H1 (cell line): ENCODE data around the gene HLX. TPM values are rescaled to one million over a fixed set of nuclear protein-coding genes. Genes with fewer than 3 reads are reported as not detected.

Source experiments
- BRCA1 ChIP-seq: IDR thresholded peaks from 2 replicates; pipeline ENCODE4 v1.6.1; 2012; ENCODE audit warnings: low read depth, low read length, improper control_type of control experiment
- CBX8 ChIP-seq: fragments of 300-800, 300-1000 bp; sonication (generic); IDR thresholded peaks from 2 replicates; pipeline ENCODE4 v1.7.1; 2016; ENCODE audit warnings: low read depth, low read length, borderline replicate concordance
- CTBP2 ChIP-seq: IDR thresholded peaks from 2 replicates; pipeline ENCODE4 v1.7.0; 2011; ENCODE audit warnings: borderline replicate concordance, mild to moderate bottlenecking, moderate library complexity, mixed read lengths, low read length; ENCODE audit not compliant: insufficient read depth, insufficient read length
- EGR1 ChIP-seq: IDR thresholded peaks from 2 replicates; pipeline ENCODE4 v1.6.1; 2011; ENCODE audit warnings: low read depth, low read length, borderline replicate concordance
- EZH2 ChIP-seq: fragments of 200-600 bp; sonication (generic); IDR thresholded peaks from 2 replicates; pipeline ENCODE4 v1.7.1; 2012; ENCODE audit warnings: low read depth, mild to moderate bottlenecking, moderate library complexity, low read length, inconsistent platforms; ENCODE audit not compliant: severe bottlenecking
- JUN ChIP-seq: IDR thresholded peaks from 2 replicates; pipeline ENCODE4 v1.6.1; 2011; ENCODE audit warnings: low read depth, mild to moderate bottlenecking, improper control_type of control experiment, low read length
- NRF1 ChIP-seq: IDR thresholded peaks from 2 replicates; pipeline ENCODE4 v1.6.1; 2011; ENCODE audit warnings: mild to moderate bottlenecking, low read depth, low read length, improper control_type of control experiment
- YY1 ChIP-seq: IDR thresholded peaks from 2 replicates; pipeline ENCODE4 v1.6.1; 2011; ENCODE audit warnings: low read depth, mild to moderate bottlenecking, low read length
- polyA plus RNA-seq, 7 experiments: library from polyadenylated mRNA; depleted of rRNA in 3 of 7; stranded (reverse) in 5 of 7; unstranded in 2 of 7; fragments of >200 nt in 5 of 7; fragments of 200-250 nt in 2 of 7; gene quantifications; 1 replicate in 5 of 7; 2 replicates in 1 of 7; 4 replicates in 1 of 7; pipeline versions ENCODE4 v1.2.1 to v1.2.3, GENCODE V29; 2011 to 2013; ENCODE audit warnings: missing spikeins in 2 of 7, mixed read lengths in 2 of 7
- total RNA-seq: library from RNA; stranded (reverse); fragmentation: NEBNext Ultra II Directional; extraction: Animal tissue kit (Norgen Biotek cat#: 25700); gene quantifications from 2 replicates; pipeline ENCODE4 v1.2.1, GENCODE V29; 2021
- TF ChIP-seq, protein P1 (sequence below): IDR thresholded peaks from 2 replicates; pipeline ENCODE4 v1.6.1; 2012; ENCODE audit warnings: inconsistent platforms
- TF ChIP-seq, protein P2 (sequence below): IDR thresholded peaks from 2 replicates; pipeline ENCODE4 v1.6.1; 2012; ENCODE audit warnings: inconsistent platforms

The HLX gene
- total and polyA plus RNA-seq, 2 of the 8 experiments (the other 6 are each of a cell fraction or from before 2014, with no cell fraction given), result 0.11 to 0.30 TPM

DNA sequence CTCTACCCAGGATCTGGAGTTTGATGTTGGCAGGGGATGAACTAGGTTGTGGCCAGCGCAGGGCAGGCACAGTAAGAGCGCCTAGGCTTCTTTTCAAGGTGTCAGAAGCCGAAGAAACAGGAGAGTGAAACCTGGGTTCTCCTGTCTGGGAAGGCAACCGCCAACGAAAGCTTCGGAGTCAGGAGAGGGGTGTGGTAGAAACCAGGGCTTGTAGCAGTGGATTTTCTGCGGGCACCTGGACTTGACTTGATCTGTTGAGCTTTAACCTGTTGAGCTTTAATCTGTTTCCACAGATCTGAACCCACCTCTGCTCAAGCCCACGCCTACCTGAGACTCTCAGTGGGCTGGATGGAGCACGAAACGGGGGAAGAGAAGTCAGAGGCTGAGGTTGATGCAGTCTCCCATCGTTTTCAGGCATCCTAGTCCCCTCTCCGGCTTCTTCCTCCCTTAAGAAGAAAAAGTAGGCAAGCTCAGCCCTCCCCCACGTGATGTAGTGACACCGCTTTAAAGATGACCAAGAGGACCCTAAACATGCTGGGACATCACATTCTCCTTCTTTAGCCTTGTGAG is 9.3 kb downstream of the HLX start (continued):
- TF ChIP-seq EZH2, result peak; percentile 7
- TF ChIP-seq, protein P1, sequence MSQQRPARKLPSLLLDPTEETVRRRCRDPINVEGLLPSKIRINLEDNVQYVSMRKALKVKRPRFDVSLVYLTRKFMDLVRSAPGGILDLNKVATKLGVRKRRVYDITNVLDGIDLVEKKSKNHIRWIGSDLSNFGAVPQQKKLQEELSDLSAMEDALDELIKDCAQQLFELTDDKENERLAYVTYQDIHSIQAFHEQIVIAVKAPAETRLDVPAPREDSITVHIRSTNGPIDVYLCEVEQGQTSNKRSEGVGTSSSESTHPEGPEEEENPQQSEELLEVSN, result no peak
- no peak for TF ChIP-seq EGR1
- TF ChIP-seq CBX8, result peak; percentile 78; the same call in 1 of the 2 replicates
- TF ChIP-seq BRCA1, result no peak
- peak; percentile 50 for TF ChIP-seq CTBP2
- TF ChIP-seq YY1, result no peak
- no peak for TF ChIP-seq NRF1
- TF ChIP-seq, protein P2, sequence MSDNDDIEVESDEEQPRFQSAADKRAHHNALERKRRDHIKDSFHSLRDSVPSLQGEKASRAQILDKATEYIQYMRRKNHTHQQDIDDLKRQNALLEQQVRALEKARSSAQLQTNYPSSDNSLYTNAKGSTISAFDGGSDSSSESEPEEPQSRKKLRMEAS, result no peak
- TF ChIP-seq JUN, result no peak
